GM19397 (cell line): ENCODE data around the gene TNRC18.
A peak's percentile ranks its signal among the peaks of the same experiment; 100 is the strongest.

Experiments
- ATAC-seq: cut with Tn5 transposase; IDR thresholded peaks from one replicate; pipeline ENCODE4 v1.9.1; 2021; ENCODE audit warnings: mild to moderate bottlenecking, moderate library complexity; ENCODE audit not compliant: unreplicated experiment

The TNRC18 gene

GRCh38 chr7:5404421-5404826, 19.2 kb downstream of the TNRC18 start:
- ATAC-seq, result no peak

GRCh38 chr7:5403442-5403841, 20.2 kb downstream of the TNRC18 start:
- no peak for ATAC-seq

GRCh38 chr7:5397736-5398135, 25.9 kb downstream of the TNRC18 start:
- ATAC-seq, result no peak

- ATAC-seq, result peak; percentile 81
Observed at GRCh38 chr7:5396999-5397663, 26.5 kb downstream of the TNRC18 start.

GRCh38 chr7:5396542-5396941, 27.1 kb downstream of the TNRC18 start:
- ATAC-seq, result peak; percentile 53

- ATAC-seq, result no peak
Observed at GRCh38 chr7:5395246-5395645, 28.4 kb downstream of the TNRC18 start.

- ATAC-seq, result no peak
Observed at GRCh38 chr7:5394264-5395105, 29.1 kb downstream of the TNRC18 start.

GRCh38 chr7:5393748-5394147, 29.9 kb downstream of the TNRC18 start:
- no peak for ATAC-seq

GRCh38 chr7:5393328-5393727, 30.3 kb downstream of the TNRC18 start:
- no peak for ATAC-seq

GRCh38 chr7:5390918-5391317, 32.7 kb downstream of the TNRC18 start:
- no peak for ATAC-seq

- ATAC-seq, result no peak
Observed at GRCh38 chr7:5388905-5389433, 34.7 kb downstream of the TNRC18 start.

GRCh38 chr7:5388273-5388901, 35.2 kb downstream of the TNRC18 start:
- ATAC-seq, result no peak

GRCh38 chr7:5387711-5388245, 35.9 kb downstream of the TNRC18 start:
- ATAC-seq, result no peak

- ATAC-seq, result no peak
Observed at GRCh38 chr7:5384618-5385017, 39.0 kb downstream of the TNRC18 start.

- ATAC-seq, result no peak
Observed at GRCh38 chr7:5383314-5384098, 40.1 kb downstream of the TNRC18 start.

GRCh38 chr7:5382281-5382892, 41.2 kb downstream of the TNRC18 start:
- ATAC-seq, result no peak

- ATAC-seq, result no peak
Observed at GRCh38 chr7:5381071-5381772, 42.4 kb downstream of the TNRC18 start.

- no peak for ATAC-seq
Observed at GRCh38 chr7:5380350-5381070, 43.1 kb downstream of the TNRC18 start.

GRCh38 chr7:5379546-5379945, 44.1 kb downstream of the TNRC18 start:
- no peak for ATAC-seq
